Sigmoid colon (tissue), 4 donors: ENCODE data around the gene MC1R.

Experiments
- CTCF ChIP-seq, 4 experiments: fragments of 450-650 bp in 3 of 4; fragments of 200-600 bp in 1 of 4; IDR thresholded peaks; one replicate each; pipeline ENCODE4 v1.5.1; 2016 to 2019; ENCODE audit warnings: antibody characterized with exemption in 4 of 4, mild to moderate bottlenecking in 3 of 4, moderate library complexity in 2 of 4
- POLR2AphosphoS5 ChIP-seq, 4 donors: sonication (generic); formaldehyde crosslinking; IDR thresholded peaks; one replicate each; pipeline ENCODE4 v1.6.1; 2017; ENCODE audit warnings: antibody characterized with exemption in 4 of 4

GRCh38 chr16:89912627-89913026 is 6.0 kb upstream of the MC1R start:
- TF ChIP-seq POLR2AphosphoS5 (IDR thresholded peaks at IDR 0.05): no peak
- TF ChIP-seq CTCF (IDR thresholded peaks at IDR 0.05): no peak
